Lower lobe of right lung (tissue), 2 donors: ENCODE data around the gene CTNND1. TPM values are rescaled to one million over a fixed set of nuclear protein-coding genes. Genes with fewer than 3 reads are reported as not detected.

Source experiments
- ATAC-seq, 2 donors: fragments of 200-7000 bp; cut with Tn5 transposase; one replicate each; pipeline ENCODE4 v1.9.1; 2020 to 2022; ENCODE audit warnings: mild to moderate bottlenecking in 2 of 2, moderate library complexity in 2 of 2
- DNase-seq: peaks from one replicate; pipeline ENCODE4 v3.0.0-alpha.2; 2020
- H3K27ac ChIP-seq: fragments of 200-600 bp; one replicate; pipeline ENCODE4 v1.8.0; 2022
- H3K27me3 ChIP-seq: fragments of 200-600 bp; one replicate; pipeline ENCODE4 v1.8.0; 2022; ENCODE audit warnings: low read depth
- H3K36me3 ChIP-seq: fragments of 200-600 bp; one replicate; pipeline ENCODE4 v1.8.0; 2022; ENCODE audit warnings: mild to moderate bottlenecking
- H3K4me1 ChIP-seq: fragments of 200-600 bp; one replicate; pipeline ENCODE4 v1.8.0; 2022
- H3K4me3 ChIP-seq: fragments of 200-600 bp; one replicate; pipeline ENCODE4 v1.8.0; 2022; ENCODE audit warnings: mild to moderate bottlenecking
- H3K9me3 ChIP-seq: fragments of 200-600 bp; one replicate; pipeline ENCODE4 v1.8.0; 2022
- CTCF ChIP-seq: fragments of 200-600 bp; IDR thresholded peaks from one replicate; pipeline ENCODE4 v1.8.0; 2022; ENCODE audit warnings: antibody characterized with exemption, mild to moderate bottlenecking
- intact Hi-C: fragments of 100-400 bp; cut with DNase I; formaldehyde crosslinking; loops from one replicate; pipeline ENCODE4 v1.11.0; 2022
- total RNA-seq: library from RNA; stranded (reverse); fragmentation: NEBNext Ultra II Directional; extraction: Animal tissue kit (Norgen Biotek cat#: 25700); gene quantifications from one replicate; pipeline ENCODE4 v1.2.1, GENCODE V29; 2021
- donor health status: DM: no; HTN: yes; CAD: no; lungs with severe emphysema.

Gene CTNND1
- total RNA-seq, 1 donor from 2014 or later: 226 TPM

GRCh38 chr11:57777969-57778317 is 16.3 kb downstream of the CTNND1 start:
- no peaks in the 10 kb centered on the region for H3K27me3 ChIP-seq
- H3K9me3 ChIP-seq: no peaks in the 10 kb centered on the region
- no peak for ATAC-seq
- H3K27ac ChIP-seq: peak overlapping the region; percentile 89
- H3K4me1 ChIP-seq: peaks cover 100% of the 10 kb centered on the region
- TF ChIP-seq CTCF: no peak
- H3K36me3 ChIP-seq: peaks cover 5% of the 10 kb centered on the region
- intact Hi-C loops: no loop called here
- DNase-seq: no peak
- peak overlapping the region; percentile 33 for H3K4me3 ChIP-seq

- ATAC-seq (peak; percentile 88 to 94), DNase-seq (peak; percentile 93)
- Histone ChIP-seq H3K4me3 (peak overlapping the region; percentile 33), H3K27me3 (no peaks in the 10 kb centered on the region), H3K27ac (peak overlapping the region; percentile 89), H3K9me3 (no peaks in the 10 kb centered on the region), H3K4me1 (peaks cover 100% of the 10 kb centered on the region), H3K36me3 (peaks cover 5% of the 10 kb centered on the region)
- no peak for TF ChIP-seq CTCF
- intact Hi-C loops: no loop called here
These were observed 16.9 kb downstream of the CTNND1 start for GRCh38 chr11:57778318-57779037.

- no peak for DNase-seq
- H3K27ac ChIP-seq: peak overlapping the region; percentile 89
- H3K27me3 ChIP-seq: no peaks in the 10 kb centered on the region
- no peak for TF ChIP-seq CTCF
- H3K36me3 ChIP-seq: peaks cover 5% of the 10 kb centered on the region
- peak overlapping the region; percentile 19 for H3K4me3 ChIP-seq
- peak; percentile 23 to 24 for ATAC-seq
- intact Hi-C loops: no loop called here
- H3K9me3 ChIP-seq: no peaks in the 10 kb centered on the region
- H3K4me1 ChIP-seq: peaks cover 99% of the 10 kb centered on the region
These were observed 17.7 kb downstream of the CTNND1 start for GRCh38 chr11:57779276-57779675.

GRCh38 chr11:57781529-57781943 is 19.9 kb downstream of the CTNND1 start:
- Histone ChIP-seq H3K27ac (peak overlapping the region; percentile 89), H3K36me3 (peaks cover 9% of the 10 kb centered on the region), H3K9me3 (no peaks in the 10 kb centered on the region), H3K4me1 (peaks cover 99% of the 10 kb centered on the region), H3K27me3 (no peaks in the 10 kb centered on the region), H3K4me3 (no peak overlapping the region)
- DNase-seq: peak; percentile 83
- no peak for TF ChIP-seq CTCF
- ATAC-seq: peak; percentile 87 to 91
- intact Hi-C loops: no loop called here

GRCh38 chr11:57785072-57785471 is 23.5 kb downstream of the CTNND1 start:
- Histone ChIP-seq H3K27ac (peak overlapping the region; percentile 13), H3K4me1 (peaks cover 99% of the 10 kb centered on the region), H3K27me3 (no peaks in the 10 kb centered on the region), H3K36me3 (peaks cover 9% of the 10 kb centered on the region), H3K9me3 (no peaks in the 10 kb centered on the region), H3K4me3 (no peak overlapping the region)
- ATAC-seq (no peak), DNase-seq (no peak)
- no peak for TF ChIP-seq CTCF
- intact Hi-C loops: no loop called here
